Neural progenitor cell (in vitro differentiated cells): ENCODE data around the gene TYSND1. TPM values are rescaled to one million over a fixed set of nuclear protein-coding genes. Genes with fewer than 3 reads are reported as not detected.

Experiments
- DNase-seq: peaks from one replicate; pipeline ENCODE4 v3.0.0-alpha.2; 2016; ENCODE audit warnings: low spot score
- H2AFZ ChIP-seq: fragments of 200-600 bp; sonication (generic); replicated peaks from 2 replicates; pipeline ENCODE4 v1.6.1; 2016; ENCODE audit warnings: antibody characterized with exemption
- H3F3A ChIP-seq: fragments of 200-600 bp; sonication (generic); 2 replicates; pipeline ENCODE4 v1.6.1; 2016; ENCODE audit warnings: antibody characterized with exemption, low read depth
- H3K27ac ChIP-seq: fragments of 200-600 bp; sonication (generic); 2 replicates; pipeline ENCODE4 v1.5.1; 2016; ENCODE audit warnings: mild to moderate bottlenecking
- H3K27me3 ChIP-seq: fragments of 200-600 bp; sonication (generic); 2 replicates; pipeline ENCODE4 v1.6.1; 2016; ENCODE audit warnings: mild to moderate bottlenecking, moderate library complexity
- H3K36me3 ChIP-seq: fragments of 200-600 bp; sonication (generic); 2 replicates; pipeline ENCODE4 v1.5.1; 2016
- H3K4me1 ChIP-seq: fragments of 200-600 bp; sonication (generic); 2 replicates; pipeline ENCODE4 v1.6.1; 2016; ENCODE audit warnings: mixed run types
- H3K4me2 ChIP-seq: fragments of 200-600 bp; sonication (generic); 2 replicates; pipeline ENCODE4 v1.6.1; 2016
- H3K4me3 ChIP-seq: fragments of 200-600 bp; sonication (generic); 2 replicates; pipeline ENCODE4 v1.5.1; 2016
- H3K79me2 ChIP-seq: fragments of 200-600 bp; sonication (generic); 2 replicates; pipeline ENCODE4 v1.6.1; 2016; ENCODE audit warnings: low read depth
- H3K9ac ChIP-seq: fragments of 200-600 bp; sonication (generic); 2 replicates; pipeline ENCODE4 v1.6.1; 2016
- H3K9me3 ChIP-seq: fragments of 200-600 bp; sonication (generic); 2 replicates; pipeline ENCODE4 v1.5.1; 2016; ENCODE audit warnings: low read depth
- H4K20me1 ChIP-seq: fragments of 200-600 bp; sonication (generic); 2 replicates; pipeline ENCODE4 v1.6.1; 2016; ENCODE audit warnings: low read depth
- H3K27ac Mint-ChIP-seq: 3 replicates; pipeline ENCODE4 v1.8.0; 2021; ENCODE audit warnings: mixed read lengths
- H3K27me3 Mint-ChIP-seq: 2 replicates; pipeline ENCODE4 v1.8.0; 2022; ENCODE audit warnings: low read depth, mild to moderate bottlenecking, inconsistent platforms, moderate library complexity, mixed read lengths; ENCODE audit not compliant: insufficient read depth
- H3K36me3 Mint-ChIP-seq: 3 replicates; pipeline ENCODE4 v1.8.0; 2021; ENCODE audit warnings: mixed read lengths
- H3K4me1 Mint-ChIP-seq: 3 replicates; pipeline ENCODE4 v1.8.0; 2021; ENCODE audit warnings: mixed read lengths
- H3K4me3 Mint-ChIP-seq: 3 replicates; pipeline ENCODE4 v1.8.0; 2021; ENCODE audit warnings: mild to moderate bottlenecking, moderate library complexity, mixed read lengths
- H3K9me3 Mint-ChIP-seq: 3 replicates; pipeline ENCODE4 v1.8.0; 2020; ENCODE audit warnings: mixed read lengths
- CTCF ChIP-seq: fragments of 200-600 bp; sonication (generic); IDR thresholded peaks from 2 replicates; pipeline ENCODE4 v1.5.1; 2017; ENCODE audit warnings: antibody characterized with exemption, mild to moderate bottlenecking
- EZH2 ChIP-seq: fragments of 200-600 bp; sonication (generic); IDR thresholded peaks from 2 replicates; pipeline ENCODE4 v1.6.1; 2017; ENCODE audit warnings: antibody characterized with exemption, mild to moderate bottlenecking, moderate library complexity
- EZH2phosphoT487 ChIP-seq: fragments of 200-600 bp; sonication (generic); IDR thresholded peaks from 2 replicates; pipeline ENCODE4 v1.6.1; 2017; ENCODE audit warnings: antibody characterized with exemption
- total RNA-seq: library from RNA; depleted of rRNA; stranded (reverse); fragments of >200 nt; gene quantifications from 2 replicates; pipeline ENCODE4 v1.2.3, GENCODE V29; 2015; ENCODE audit warnings: low replicate concordance

The TYSND1 gene
- total RNA-seq, 1 donor from 2014 or later, result 7.7 TPM

- peaks cover 8% of the 10 kb centered on the region for H3K36me3 Mint-ChIP-seq
- no peak overlapping the region for H3K27ac Mint-ChIP-seq
- H3K9me3 Mint-ChIP-seq, result no peaks in the 10 kb centered on the region
- Histone ChIP-seq H2AFZ (no peak overlapping the region), H3K27ac (no peak overlapping the region), H3K4me2 (no peak overlapping the region), H3F3A (no peaks in the 10 kb centered on the region), H3K9me3 (no peaks in the 10 kb centered on the region), H3K9ac (no peak overlapping the region), H3K4me3 (no peak overlapping the region), H3K36me3 (no peaks in the 10 kb centered on the region), H3K4me1 (no peaks in the 10 kb centered on the region), H3K27me3 (peaks cover 28% of the 10 kb centered on the region), H4K20me1 (peaks cover 14% of the 10 kb centered on the region), H3K79me2 (no peaks in the 10 kb centered on the region)
- H3K4me1 Mint-ChIP-seq, result peaks cover 13% of the 10 kb centered on the region
- TF ChIP-seq EZH2phosphoT487 (no peak), CTCF (no peak), EZH2 (no peak)
- H3K27me3 Mint-ChIP-seq, result peaks cover 14% of the 10 kb centered on the region
- no peak overlapping the region for H3K4me3 Mint-ChIP-seq
- no peak for DNase-seq
Observed at GRCh38 chr10:70137135-70137534, 9.4 kb downstream of the TYSND1 start.

GRCh38 chr10:70135684-70136083 is 10.8 kb downstream of the TYSND1 start:
- no peaks in the 10 kb centered on the region for H3K4me1 ChIP-seq
- H3K36me3 ChIP-seq, result no peaks in the 10 kb centered on the region
- H2AFZ ChIP-seq, result no peak overlapping the region
- H3K4me3 ChIP-seq, result no peak overlapping the region
- H3K4me3 Mint-ChIP-seq, result no peak overlapping the region
- peaks cover 26% of the 10 kb centered on the region for H3K27me3 Mint-ChIP-seq
- H3K79me2 ChIP-seq, result no peaks in the 10 kb centered on the region
- TF ChIP-seq EZH2phosphoT487 (no peak), EZH2 (no peak)
- H3K4me1 Mint-ChIP-seq, result peaks cover 13% of the 10 kb centered on the region
- no peak overlapping the region for H3K9ac ChIP-seq
- no peak overlapping the region for H3K27ac Mint-ChIP-seq
- H3K27ac ChIP-seq, result no peak overlapping the region
- no peaks in the 10 kb centered on the region for H3K9me3 Mint-ChIP-seq
- H3F3A ChIP-seq, result no peaks in the 10 kb centered on the region
- DNase-seq, result no peak
- peaks cover 8% of the 10 kb centered on the region for H3K36me3 Mint-ChIP-seq
- no peak overlapping the region for H3K4me2 ChIP-seq
- H3K27me3 ChIP-seq, result peaks cover 43% of the 10 kb centered on the region
- H3K9me3 ChIP-seq, result no peaks in the 10 kb centered on the region
- peaks cover 13% of the 10 kb centered on the region for H4K20me1 ChIP-seq

- Histone ChIP-seq H3K4me3 (no peak overlapping the region), H3F3A (no peaks in the 10 kb centered on the region), H3K9me3 (no peaks in the 10 kb centered on the region), H4K20me1 (peaks cover 13% of the 10 kb centered on the region), H3K79me2 (no peaks in the 10 kb centered on the region), H2AFZ (no peak overlapping the region), H3K27me3 (peaks cover 49% of the 10 kb centered on the region), H3K4me2 (no peak overlapping the region), H3K9ac (no peak overlapping the region), H3K27ac (no peak overlapping the region), H3K36me3 (no peaks in the 10 kb centered on the region), H3K4me1 (no peaks in the 10 kb centered on the region)
- H3K4me1 Mint-ChIP-seq, result peaks cover 15% of the 10 kb centered on the region
- H3K36me3 Mint-ChIP-seq, result peaks cover 8% of the 10 kb centered on the region
- no peaks in the 10 kb centered on the region for H3K9me3 Mint-ChIP-seq
- H3K27ac Mint-ChIP-seq, result no peak overlapping the region
- no peak overlapping the region for H3K4me3 Mint-ChIP-seq
- peaks cover 30% of the 10 kb centered on the region for H3K27me3 Mint-ChIP-seq
- TF ChIP-seq EZH2 (no peak), CTCF (no peak), EZH2phosphoT487 (no peak)
- DNase-seq, result no peak
Observed at GRCh38 chr10:70135046-70135445, 11.5 kb downstream of the TYSND1 start.

DNA sequence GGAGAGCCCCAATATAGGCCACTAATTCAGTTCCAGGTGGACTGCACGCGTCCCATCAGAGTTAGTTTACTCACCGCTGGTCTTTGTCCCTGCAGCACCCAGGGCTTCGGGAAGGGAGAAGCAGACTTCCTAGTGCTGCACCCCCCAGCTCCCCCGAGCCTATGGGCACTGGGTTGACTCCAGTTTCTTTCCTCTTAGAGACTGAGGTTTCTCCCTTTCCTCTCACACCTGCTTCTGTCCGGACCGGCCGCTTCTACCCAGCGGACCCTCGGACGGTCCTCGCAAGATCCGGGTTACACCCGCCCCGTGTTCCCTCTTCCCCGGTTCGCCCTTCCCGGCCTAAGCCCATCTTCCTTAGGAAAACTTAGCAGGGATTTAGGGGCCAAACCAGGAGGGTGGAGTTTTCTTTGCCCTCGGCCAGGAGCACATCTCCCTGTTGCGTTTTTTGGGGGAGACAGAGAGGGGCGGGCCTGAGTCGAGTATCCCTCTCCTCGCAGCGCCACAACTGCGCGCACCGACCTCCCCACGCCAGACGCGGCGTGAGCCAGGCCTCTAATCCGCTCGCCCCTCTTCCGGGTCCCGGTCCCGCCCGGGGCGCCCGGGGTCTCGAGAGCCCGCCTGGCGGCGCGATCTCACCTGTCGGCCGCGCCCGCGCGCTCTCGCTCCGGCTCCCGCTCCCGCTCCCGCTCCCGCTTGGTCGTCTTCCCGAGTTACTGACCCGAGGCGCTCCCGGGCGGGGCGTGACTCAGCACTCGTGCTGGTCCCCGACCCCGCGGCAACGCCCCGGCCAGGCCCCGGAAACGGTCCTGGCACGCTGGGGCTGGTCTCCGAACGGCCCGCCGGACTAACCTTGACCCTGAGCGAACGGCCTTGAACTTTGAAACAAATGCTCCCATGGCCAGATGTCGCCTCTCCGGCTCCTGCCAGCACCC is 14.1 kb downstream of the TYSND1 start, which contains the start of gene AIFM2:
AIFM2 (minus strand) TSS at position 728 of the 932 bp plus-strand sequence. CDS start 8,741 bp downstream, outside the sequence.
- Mint-ChIP-seq H3K27ac (no peak within 1 kb of the TSS), H3K9me3 (no peaks in the 10 kb centered on the region), H3K4me1 (peaks cover 15% of the 10 kb centered on the region), H3K27me3 (peaks cover 32% of the 10 kb centered on the region), H3K4me3 (peak within 1 kb of the TSS; percentile 84), H3K36me3 (peaks cover 4% of the 10 kb centered on the region)
- peak; percentile 85 for DNase-seq
- H3F3A ChIP-seq, result no peaks in the 10 kb centered on the region
- H3K27ac ChIP-seq, result no peak within 1 kb of the TSS
- H3K4me1 ChIP-seq, result no peaks in the 10 kb centered on the region
- no peaks in the 10 kb centered on the region for H3K9me3 ChIP-seq
- H3K9ac ChIP-seq, result no peak within 1 kb of the TSS
- no peaks in the 10 kb centered on the region for H3K79me2 ChIP-seq
- peak; percentile 84 for TF ChIP-seq EZH2
- TF ChIP-seq EZH2phosphoT487, result peak; percentile 72
- TF ChIP-seq CTCF, result peak; percentile 28
- peak within 1 kb of the TSS; percentile 52 for H3K4me3 ChIP-seq
- peak within 1 kb of the TSS; percentile 84 for H3K4me2 ChIP-seq
- H3K27me3 ChIP-seq, result peaks cover 56% of the 10 kb centered on the region
- H4K20me1 ChIP-seq, result peaks cover 13% of the 10 kb centered on the region
- H3K36me3 ChIP-seq, result no peaks in the 10 kb centered on the region
- peak within 1 kb of the TSS; percentile 83 for H2AFZ ChIP-seq
